ENCODE data around the gene HSPA9. TPM values are rescaled to one million over a fixed set of nuclear protein-coding genes. Genes with fewer than 3 reads are reported as not detected.

The HSPA9 gene
- total and polyA plus RNA-seq, 9 of the 15 experiments (the other 6 are each of a cell fraction or from before 2014, with no cell fraction given), result 195 to 583 (median 514) TPM

- TF ChIP-seq BCLAF1 (IDR thresholded peaks at IDR 0.05; ENCODE audit: borderline replicate concordance in 1 of 2, control insufficient read depth in 1 of 2, low read depth in 2 of 2, low read length in 1 of 2) (0 out of 4 replicates have a peak, but pooled peaks of 1 of the 2 experiments have one; percentile 52), FOXK1 (CRISPR knock-in tag; IDR thresholded peaks at IDR 0.05; ENCODE audit: borderline replicate concordance) (peak; percentile 93; the same call in 1 of the 2 replicates), NKRF (IDR thresholded peaks at IDR 0.05; ENCODE audit: borderline replicate concordance) (peak; percentile 99), ZNF324 (CRISPR knock-in tag; IDR thresholded peaks at IDR 0.05) (no peak), KHSRP (IDR thresholded peaks at IDR 0.05) (no peak), THAP12 (CRISPR knock-in tag; IDR thresholded peaks at IDR 0.05) (peak; percentile 64; the same call in 1 of the 2 replicates), DEAF1 (CRISPR knock-in tag; IDR thresholded peaks at IDR 0.05) (no peak), ZNF518B (CRISPR knock-in tag; IDR thresholded peaks at IDR 0.05) (no peak), ZNF589 (CRISPR knock-in tag; IDR thresholded peaks at IDR 0.05; ENCODE audit: low read depth) (peak; percentile 95)
Observed at GRCh38 chr5:138575194-138576015, at the start of gene HSPA9 (continued).

All from K562 (cell line).